GM19438 (cell line): ENCODE measurements around the gene CACNA1B.

ENCODE experiments used
- ATAC-seq: cut with Tn5 transposase; IDR thresholded peaks from one replicate; pipeline ENCODE4 v1.9.1; 2021; ENCODE audit warnings: low read depth; ENCODE audit not compliant: unreplicated experiment

The CACNA1B gene

DNA sequence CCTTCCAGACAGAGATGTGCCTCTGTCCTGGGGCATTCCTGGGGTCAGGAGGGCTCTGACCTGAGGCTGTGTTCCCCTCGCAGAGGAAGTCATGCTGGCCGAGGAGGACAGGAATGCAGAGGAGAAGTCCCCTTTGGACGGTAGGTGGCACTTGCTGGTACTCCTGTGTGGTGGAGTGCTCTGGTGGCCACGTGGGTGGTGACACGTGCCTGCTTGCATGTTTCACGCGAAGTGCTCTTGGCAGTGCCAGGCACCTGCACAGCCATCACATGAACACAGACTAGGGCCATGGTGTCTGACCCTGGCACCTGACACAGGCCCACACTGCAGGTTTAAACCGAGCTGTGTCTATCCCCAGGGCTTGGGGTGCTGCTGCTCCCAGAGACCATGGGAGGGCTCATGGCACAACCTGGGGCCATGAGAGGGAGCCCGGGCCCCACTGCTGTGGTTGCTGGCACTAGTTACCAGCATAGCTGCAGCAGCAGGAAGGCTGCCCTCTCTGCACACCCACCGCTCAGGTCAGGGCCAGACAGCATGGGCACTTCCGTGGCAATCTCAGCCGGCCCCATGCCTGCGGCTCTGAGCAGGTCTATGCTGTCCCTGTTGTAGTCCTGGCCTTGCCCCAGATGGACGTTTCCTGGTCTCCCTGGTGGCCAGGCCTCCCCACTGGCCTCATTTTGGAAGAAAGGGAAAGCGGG, 79.3 kb downstream of the CACNA1B start:
- no peak for ATAC-seq

DNA sequence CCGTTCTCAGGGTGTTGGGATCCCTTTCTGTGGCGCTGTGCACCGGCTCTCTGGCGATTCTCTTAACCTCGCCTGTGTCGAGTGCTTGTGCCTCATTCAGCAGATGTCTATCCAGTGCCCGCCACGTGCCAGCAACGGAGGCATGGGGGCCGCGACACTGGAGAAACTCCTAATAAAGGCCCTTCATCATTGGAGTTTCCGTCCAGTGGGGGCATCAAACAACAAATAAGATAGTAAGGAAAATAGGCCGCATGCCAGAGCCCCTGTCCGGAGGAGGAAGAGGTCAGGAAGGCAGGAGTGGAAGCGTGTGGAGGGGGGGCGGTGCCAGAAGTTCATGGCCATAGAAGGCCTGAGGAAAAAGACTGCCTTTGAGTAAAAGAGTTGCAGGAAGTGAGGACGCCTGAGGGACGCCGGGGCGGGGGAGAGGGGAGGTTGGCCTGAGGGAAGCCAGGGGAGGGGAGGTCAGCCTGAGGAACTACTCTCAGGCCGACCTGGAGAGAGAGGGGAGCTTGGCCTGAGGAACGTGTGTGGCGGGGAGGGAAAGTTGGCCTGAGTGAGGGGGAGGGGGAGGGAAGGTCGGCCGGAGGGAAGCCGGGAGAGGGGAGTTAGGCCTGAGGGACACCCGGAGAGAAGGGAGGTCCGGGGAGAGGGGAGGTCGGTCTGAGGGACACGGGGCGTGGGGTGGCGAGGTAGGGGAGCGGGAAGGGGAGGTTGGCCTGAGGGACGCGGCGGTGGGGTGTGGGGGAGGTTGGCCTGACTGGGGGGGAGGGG, 82.2 kb downstream of the CACNA1B start:
- no peak for ATAC-seq

GRCh38 chr9:137960496-137960895, 82.9 kb downstream of the CACNA1B start:
- ATAC-seq, result no peak

DNA sequence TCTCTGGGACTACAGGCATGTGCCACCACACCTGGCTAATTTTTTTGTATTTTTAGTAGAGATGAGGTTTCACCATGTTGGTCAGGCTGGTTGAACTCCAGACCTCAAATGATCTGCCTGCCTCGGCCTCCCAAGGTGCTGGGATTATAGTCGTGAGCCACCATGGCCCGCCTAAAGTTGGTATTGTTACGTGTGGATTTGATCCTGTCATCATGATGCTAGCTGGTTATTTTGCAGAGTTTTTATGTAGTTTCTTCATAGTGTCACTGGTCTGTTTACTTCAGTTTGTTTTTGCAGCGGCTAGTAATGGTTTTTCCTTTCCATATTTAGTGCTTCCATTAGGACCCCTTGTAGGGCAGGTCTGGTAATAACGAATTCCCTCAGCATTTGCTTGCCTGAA, 85.9 kb downstream of the CACNA1B start:
- no peak for ATAC-seq

DNA sequence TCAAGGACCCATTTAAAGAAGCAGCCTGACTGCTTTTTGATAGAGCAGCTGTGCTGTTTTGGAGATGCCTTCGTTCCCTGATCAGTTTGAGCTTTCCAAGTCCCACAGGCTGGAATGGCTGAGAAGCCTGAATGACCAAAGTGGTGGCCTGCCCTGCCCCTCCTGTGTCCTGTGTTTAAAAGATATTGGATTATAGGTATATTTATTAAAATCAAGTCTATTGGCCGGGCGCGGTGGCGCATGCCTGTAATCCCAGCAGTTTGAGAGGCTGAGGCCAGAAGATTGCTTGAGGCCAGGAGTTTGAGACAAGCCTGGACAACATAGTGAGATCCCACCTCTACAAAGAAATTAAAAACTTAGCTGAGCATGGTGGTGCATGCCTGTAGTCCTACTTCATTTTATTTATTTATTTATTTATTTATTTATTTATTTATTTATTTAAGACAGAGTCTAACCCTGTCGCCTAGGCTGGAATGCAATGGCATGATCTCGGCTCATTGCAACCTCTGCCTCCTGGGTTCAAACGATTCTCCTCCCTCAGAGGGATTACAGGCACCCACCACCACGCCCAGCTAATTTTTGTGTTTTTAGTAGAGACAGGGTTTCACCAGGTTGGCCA, 87.7 kb downstream of the CACNA1B start:
- ATAC-seq, result no peak

DNA sequence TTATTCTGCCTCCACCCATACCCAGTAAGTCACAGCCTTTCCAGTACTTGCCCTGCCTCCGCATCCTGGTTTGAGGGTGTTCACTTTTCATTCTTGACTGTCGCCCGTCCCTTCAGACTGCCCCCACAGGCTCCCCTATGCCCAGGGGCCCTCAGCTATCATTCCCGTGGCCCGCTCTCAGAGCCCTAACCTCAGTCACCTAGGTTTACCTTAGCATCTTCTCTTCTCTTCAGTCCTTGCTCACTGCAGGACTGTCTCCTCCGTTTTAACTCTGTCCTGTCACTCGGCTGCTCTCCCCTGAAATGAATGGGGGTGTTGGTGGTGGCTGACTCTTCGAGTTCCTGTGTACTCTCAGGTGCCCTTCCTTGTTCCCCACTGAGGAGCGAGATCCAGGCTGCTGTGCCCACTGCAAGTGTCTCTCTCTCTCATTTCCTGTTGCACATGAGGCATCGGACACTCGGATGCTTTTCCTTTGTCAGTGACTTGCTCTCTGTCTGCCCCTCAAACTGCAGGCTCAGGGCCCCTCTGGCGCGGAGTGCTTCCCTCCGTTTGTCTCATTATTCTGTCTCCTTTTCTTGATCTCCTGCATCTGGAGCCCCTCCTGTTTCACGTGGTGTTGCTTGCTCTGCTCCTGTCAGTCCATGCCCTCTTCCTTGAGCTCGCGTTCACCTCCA, 89.8 kb downstream of the CACNA1B start:
- ATAC-seq, result no peak

DNA sequence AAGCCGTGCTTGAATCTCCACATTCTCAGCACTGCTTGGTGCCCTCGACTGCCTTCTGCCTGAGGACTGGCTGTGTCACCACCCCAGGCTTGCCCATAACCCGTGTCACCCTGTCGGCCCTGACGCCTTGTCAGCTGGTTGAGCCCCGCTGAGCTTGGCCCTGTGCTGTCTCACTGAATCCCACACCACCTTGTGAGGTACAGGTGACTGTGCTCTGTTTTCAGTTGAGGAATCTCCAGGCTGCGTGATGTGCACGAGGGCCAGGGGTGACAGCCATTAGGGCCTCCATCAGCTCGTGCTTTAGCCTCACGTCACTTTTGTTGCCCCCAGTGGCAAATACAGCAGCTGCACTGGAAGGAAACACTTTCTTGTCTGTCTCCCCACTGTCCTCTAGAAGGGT, 90.7 kb downstream of the CACNA1B start:
- ATAC-seq, result no peak

DNA sequence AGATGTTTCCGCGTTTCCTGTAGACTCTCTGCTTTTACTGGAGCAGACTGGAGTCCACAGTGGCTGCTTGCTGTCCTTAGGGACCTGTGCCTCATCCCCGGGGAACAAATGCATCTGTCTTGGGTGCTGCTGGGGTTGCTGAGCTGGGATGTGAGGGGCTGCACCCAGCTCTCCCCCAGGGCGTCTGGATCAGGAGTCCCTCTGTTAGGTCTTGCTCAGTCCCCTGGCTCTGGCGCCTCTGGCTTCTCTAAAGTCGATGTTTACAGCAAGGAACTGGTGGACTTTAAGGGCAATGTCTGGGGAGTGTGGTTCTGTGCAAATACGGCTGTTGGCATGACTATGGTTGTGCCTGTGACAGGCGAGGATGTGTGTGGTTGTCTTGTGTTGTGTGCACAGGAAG, 91.4 kb downstream of the CACNA1B start:
- no peak for ATAC-seq

DNA sequence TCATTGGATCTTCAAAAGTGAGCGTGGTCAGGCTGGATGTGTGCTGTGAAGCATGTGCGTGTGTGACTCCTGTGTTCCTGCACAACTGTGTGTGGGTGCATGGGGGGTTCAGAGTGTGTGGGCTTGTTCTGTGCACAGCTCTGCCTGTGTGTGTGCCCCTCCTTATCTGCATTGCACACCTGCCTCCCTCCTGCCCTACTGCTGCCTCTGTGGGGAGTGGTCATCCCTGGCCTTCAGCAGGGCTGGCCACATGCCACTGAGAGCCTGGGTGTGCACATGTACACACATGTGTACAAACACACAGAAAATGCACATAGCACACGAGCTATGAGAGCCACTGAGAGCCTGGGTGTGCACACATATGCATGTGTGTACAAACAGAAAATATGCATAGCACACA, 92.1 kb downstream of the CACNA1B start:
- no peak for ATAC-seq

DNA sequence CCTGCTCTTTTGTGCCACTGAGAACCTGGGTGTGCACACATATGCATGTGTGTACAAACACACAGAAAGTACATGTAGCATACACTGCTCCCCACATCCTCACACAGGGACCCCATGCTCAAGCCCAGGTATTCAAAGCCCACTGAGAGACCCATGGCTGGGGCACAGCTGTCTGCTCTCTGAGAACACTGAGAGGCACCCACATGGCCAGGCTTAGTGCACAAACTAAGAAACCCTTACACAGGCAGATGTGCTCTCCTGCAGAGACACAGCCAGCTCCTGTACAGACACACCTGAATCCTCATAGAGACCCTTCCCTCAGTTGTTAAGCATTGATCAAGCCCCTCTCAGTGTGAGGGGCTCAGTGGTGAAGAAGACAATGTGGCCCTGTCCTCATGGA, 92.5 kb downstream of the CACNA1B start:
- no peak for ATAC-seq

DNA sequence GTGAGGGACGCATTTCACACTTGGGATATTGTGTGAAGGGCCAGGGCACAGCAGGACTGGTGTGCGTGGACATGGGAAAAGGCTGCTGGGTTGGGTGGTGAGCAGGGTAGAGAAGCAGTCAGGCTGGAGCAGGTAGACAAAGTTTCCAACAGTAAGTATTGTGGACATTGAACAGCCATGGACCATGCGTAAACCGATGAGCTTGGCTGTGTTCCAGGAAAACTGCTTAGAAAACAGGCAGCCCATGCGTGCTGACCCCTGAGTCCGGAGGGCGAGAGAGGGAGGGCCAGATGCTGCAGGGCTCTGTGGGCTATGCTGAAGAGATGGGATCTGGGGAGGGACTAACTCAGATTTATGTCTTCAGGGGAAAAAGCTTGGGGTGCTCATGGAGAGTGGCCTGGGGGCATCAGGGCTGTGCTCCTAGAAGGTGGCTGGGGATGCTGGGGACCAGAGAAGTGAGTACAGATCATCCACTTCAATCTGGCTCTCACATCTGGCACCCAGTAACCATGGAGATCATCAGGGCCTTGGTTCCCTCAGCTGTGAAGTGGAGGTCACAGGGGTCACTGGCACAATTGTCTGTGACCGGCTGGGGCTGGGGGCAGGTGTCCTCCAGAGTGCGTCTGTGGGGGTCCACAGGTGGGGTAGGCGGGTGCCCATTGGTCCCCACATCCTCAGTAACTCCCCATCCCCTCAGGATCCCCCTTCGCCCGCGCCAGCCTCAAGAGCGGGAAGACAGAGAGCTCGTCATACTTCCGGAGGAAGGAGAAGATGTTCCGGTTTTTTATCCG, 93.3 kb downstream of the CACNA1B start:
- ATAC-seq, result no peak

DNA sequence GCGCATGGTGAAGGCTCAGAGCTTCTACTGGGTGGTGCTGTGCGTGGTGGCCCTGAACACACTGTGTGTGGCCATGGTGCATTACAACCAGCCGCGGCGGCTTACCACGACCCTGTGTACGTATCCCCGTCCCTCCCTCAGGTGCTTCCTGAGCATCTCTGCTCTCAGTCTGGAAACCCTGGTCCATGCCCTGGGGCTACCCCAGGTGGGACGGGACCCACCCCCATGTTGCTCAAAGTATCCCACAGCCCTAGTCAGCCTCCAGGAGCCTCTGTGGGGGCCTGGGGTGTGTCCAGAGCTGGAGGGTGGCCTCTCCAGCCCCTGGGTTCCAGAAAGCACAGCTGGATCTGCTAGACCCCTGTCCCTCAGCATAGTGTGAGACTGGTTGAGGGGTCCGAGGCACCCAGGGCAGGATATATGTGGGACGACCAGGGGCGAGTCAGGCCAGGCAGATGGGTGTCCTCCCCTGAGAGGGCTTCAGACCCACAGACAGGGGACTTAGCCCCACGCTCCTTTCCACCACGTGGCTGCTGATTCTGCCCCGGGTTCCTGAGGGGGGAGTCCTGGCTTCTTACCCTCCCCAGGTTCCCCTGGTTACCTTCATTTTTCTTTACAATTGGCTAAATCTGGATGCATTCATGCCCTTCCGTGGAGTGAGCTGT, 94.0 kb downstream of the CACNA1B start:
- ATAC-seq, result no peak

DNA sequence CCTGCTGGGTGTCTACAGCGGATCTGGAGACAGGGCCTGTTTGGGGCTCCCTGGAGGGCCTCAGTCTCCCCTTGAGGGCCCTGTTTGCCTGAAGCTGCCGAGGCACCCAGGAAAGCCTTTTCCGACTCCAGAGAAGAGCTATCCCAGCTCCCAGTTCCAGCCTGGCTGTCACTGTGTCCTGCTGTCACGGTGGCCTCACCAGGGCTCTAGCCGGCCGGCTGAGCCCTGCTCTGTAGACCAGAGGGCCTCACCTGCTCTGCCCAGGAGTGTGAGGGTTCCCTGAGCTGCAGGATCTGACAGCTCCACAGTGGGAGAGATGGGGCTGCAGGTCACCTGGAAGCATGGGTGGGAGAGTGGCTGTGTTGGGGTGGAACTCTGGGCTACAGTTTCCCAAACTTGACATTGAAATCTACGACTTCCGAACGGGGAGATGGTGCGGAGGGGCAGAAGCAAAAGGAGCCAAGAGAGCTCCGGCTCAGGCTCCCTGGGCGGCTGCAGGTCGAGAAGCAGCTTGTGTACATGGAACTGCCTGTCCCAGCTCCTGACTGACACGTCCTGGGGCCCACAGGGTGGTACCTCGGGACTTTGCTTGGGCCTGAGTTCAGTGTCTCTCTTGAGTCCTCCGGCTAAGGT, 94.9 kb downstream of the CACNA1B start:
- ATAC-seq, result no peak

GRCh38 chr9:137972988-137973470, 95.4 kb downstream of the CACNA1B start:
- no peak for ATAC-seq

DNA sequence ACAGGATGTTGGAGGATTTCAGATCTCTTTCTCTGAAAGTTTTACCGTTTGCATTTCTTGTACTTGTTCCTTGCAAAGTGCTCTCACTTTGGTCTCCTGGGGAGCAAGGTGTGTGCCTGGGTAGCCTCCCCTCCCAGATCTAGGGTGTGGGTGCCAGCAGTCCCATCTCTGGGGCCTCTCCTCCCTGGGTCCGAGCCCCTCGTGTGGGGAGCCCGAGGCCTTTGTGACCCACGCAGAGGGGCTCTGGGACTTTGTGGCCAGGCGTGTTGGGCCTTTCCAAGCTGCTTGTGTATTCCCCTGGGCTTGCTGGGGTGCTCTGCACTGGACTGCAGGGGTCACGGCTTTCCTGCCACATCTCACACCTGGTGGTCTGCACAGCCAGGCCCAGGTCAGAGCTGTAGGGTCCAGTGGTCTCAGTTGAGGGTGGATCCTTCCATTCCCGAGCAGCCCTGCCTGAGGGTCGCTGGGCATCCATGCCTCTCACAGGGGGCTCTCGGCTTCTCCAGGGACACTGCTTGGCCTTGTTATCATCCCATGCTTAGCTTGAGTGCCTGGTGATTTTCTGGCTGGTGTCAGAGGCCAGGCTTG, 96.3 kb downstream of the CACNA1B start:
- ATAC-seq, result no peak

GRCh38 chr9:137974746-137975526, 97.4 kb downstream of the CACNA1B start:
- no peak for ATAC-seq

DNA sequence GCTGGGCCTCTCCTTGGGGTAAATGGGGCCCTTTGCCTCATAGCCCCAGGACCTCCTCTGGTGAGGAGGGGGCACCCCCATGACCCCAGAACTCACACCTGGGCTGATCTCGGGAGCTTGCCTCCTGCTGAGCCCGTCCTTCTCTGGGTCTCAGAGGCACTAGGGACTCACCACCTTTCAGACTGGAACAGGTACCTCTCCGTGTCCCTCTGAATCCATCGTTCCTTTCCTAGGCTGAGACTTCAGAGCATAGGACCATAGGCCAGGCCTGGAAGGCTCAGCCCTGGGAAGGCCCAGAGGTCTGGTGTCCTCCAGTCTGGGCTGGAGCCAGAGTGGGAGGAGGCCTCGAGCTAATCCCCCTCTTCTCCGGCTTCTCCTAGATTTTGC, 97.9 kb downstream of the CACNA1B start:
- no peak for ATAC-seq

DNA sequence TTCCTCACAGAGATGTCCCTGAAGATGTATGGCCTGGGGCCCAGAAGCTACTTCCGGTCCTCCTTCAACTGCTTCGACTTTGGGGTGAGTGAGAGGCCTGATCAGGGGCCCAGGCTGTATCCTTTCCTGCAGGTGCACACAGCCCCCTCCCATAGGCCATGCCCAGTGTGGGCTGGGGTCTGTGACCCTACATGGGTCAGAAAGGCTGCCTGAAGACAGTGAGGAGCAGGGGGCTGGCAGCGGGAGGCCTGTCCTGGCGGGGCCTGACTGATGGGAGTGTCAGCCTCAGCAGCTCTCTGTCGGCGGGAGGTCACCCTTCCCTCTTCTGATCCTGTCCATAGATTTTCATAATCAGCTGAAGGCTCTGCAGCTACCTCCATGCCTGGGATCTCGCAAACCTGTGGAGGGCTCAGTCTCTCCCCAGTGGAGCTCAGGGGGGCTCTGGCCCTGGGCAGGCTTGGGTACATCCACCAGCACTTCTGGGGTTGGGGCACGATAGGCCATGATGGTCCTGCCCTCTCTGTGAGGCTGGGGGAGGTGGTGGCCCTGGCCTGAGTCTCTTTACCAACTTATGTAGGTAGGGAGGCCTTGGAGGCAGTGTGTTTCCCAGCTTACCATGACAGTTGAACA, 98.5 kb downstream of the CACNA1B start:
- ATAC-seq, result no peak
